OCI-LY1 (cell line): Measurements from ENCODE around the gene ATP2B2.

ENCODE experiments used
- H2AFZ ChIP-seq: fragments of 200-600 bp; sonication (generic), shearing (Covaris generic); 2 replicates; pipeline ENCODE4 v1.6.0; 2014; ENCODE audit warnings: antibody characterized with exemption, mild to moderate bottlenecking, low read length
- H3F3A ChIP-seq: fragments of 200-600 bp; sonication (generic), shearing (Covaris generic); 2 replicates; pipeline ENCODE4 v1.6.0; 2014; ENCODE audit warnings: mild to moderate bottlenecking, antibody characterized with exemption, low read length, moderate library complexity; ENCODE audit not compliant: insufficient read depth
- H3K27ac ChIP-seq: fragments of 200-600 bp; sonication (generic); 2 replicates; pipeline ENCODE4 v1.5.1; 2014; ENCODE audit warnings: low read length, mixed run types, mild to moderate bottlenecking, low read depth; ENCODE audit not compliant: poor library complexity, severe bottlenecking
- H3K27me3 ChIP-seq: fragments of 200-600 bp; sonication (generic); 2 replicates; pipeline ENCODE4 v1.6.0; 2014; ENCODE audit warnings: antibody characterized with exemption, mild to moderate bottlenecking, low read length, moderate library complexity; ENCODE audit not compliant: insufficient read depth
- H3K36me3 ChIP-seq: fragments of 200-600 bp; sonication (generic); 2 replicates; pipeline ENCODE4 v1.6.1; 2014; ENCODE audit warnings: mild to moderate bottlenecking, antibody characterized with exemption, low read length, moderate library complexity, mixed read lengths; ENCODE audit not compliant: insufficient read depth
- H3K4me1 ChIP-seq: fragments of 200-600 bp; sonication (generic); 2 replicates; pipeline ENCODE4 v1.5.1; 2014; ENCODE audit warnings: mild to moderate bottlenecking, low read length, moderate library complexity; ENCODE audit not compliant: insufficient read depth, severe bottlenecking
- H3K4me2 ChIP-seq: fragments of 200-600 bp; sonication (generic), shearing (Covaris generic); 2 replicates; pipeline ENCODE4 v1.6.1; 2014; ENCODE audit warnings: low read length
- H3K4me3 ChIP-seq: fragments of 200-600 bp; sonication (generic); 2 replicates; pipeline ENCODE4 v1.5.1; 2014; ENCODE audit warnings: low read length, low read depth, mild to moderate bottlenecking, mixed read lengths; ENCODE audit not compliant: poor library complexity, severe bottlenecking
- H3K79me2 ChIP-seq: fragments of 200-600 bp; shearing (Covaris generic); 2 replicates; pipeline ENCODE4 v1.6.1; 2016; ENCODE audit warnings: mixed run types, low read length, mixed read lengths; ENCODE audit not compliant: insufficient read depth
- H3K9ac ChIP-seq: fragments of 200-600 bp; sonication (generic), shearing (Covaris generic); 2 replicates; pipeline ENCODE4 v1.6.1; 2014; ENCODE audit warnings: mild to moderate bottlenecking, low read length, mixed read lengths
- H3K9me2 ChIP-seq: fragments of 200-600 bp; sonication (generic), shearing (Covaris generic); 2 replicates; pipeline ENCODE4 v1.6.1; 2014; ENCODE audit warnings: low read depth, mild to moderate bottlenecking, low read length, mixed read lengths
- H3K9me3 ChIP-seq: fragments of 200-600 bp; shearing (Covaris generic); 2 replicates; pipeline ENCODE4 v1.6.1; 2014; ENCODE audit warnings: low read length, mixed read lengths
- H4K20me1 ChIP-seq: fragments of 200-600 bp; sonication (generic), shearing (Covaris generic); 2 replicates; pipeline ENCODE4 v1.6.0; 2016; ENCODE audit warnings: mild to moderate bottlenecking, low read length; ENCODE audit not compliant: insufficient read depth
- CTCF ChIP-seq: fragments of 200-600 bp; sonication (generic), shearing (Covaris generic); IDR thresholded peaks from 2 replicates; pipeline ENCODE4 v1.5.1; 2017; ENCODE audit warnings: mild to moderate bottlenecking, antibody characterized with exemption, low read length, moderate library complexity, mixed read lengths
- EZH2 ChIP-seq: fragments of 200-600 bp; sonication (generic), shearing (Covaris generic); IDR thresholded peaks from 2 replicates; pipeline ENCODE4 v1.8.0; 2017; ENCODE audit warnings: borderline replicate concordance, mixed run types, mild to moderate bottlenecking, antibody characterized with exemption, low read length, moderate library complexity, mixed read lengths

ATP2B2 gene

GRCh38 chr3:10553591-10554235, 48.3 kb upstream of the ATP2B2 start:
- Histone ChIP-seq H3K36me3 (no peaks in the 10 kb centered on the region), H3K79me2 (no peaks in the 10 kb centered on the region), H3K4me3 (no peak overlapping the region), H3K27ac (no peak overlapping the region), H3K9me2 (no peaks in the 10 kb centered on the region), H2AFZ (no peak overlapping the region), H3K27me3 (0 out of 2 replicates have a peak, but pooled peaks cover 5% of the 10 kb centered on the region), H3F3A (no peaks in the 10 kb centered on the region), H3K4me2 (no peak overlapping the region), H3K9me3 (no peaks in the 10 kb centered on the region), H4K20me1 (no peaks in the 10 kb centered on the region), H3K4me1 (no peaks in the 10 kb centered on the region), H3K9ac (no peak overlapping the region)
- TF ChIP-seq EZH2, result no peak
- no peak for TF ChIP-seq CTCF

GRCh38 chr3:10552631-10552943, 47.2 kb upstream of the ATP2B2 start:
- H4K20me1 ChIP-seq, result no peaks in the 10 kb centered on the region
- no peaks in the 10 kb centered on the region for H3K4me1 ChIP-seq
- no peak overlapping the region for H3K4me2 ChIP-seq
- H3K9me3 ChIP-seq, result no peaks in the 10 kb centered on the region
- TF ChIP-seq EZH2, result no peak
- no peak for TF ChIP-seq CTCF
- no peak overlapping the region for H3K27ac ChIP-seq
- 0 out of 2 replicates have a peak, but pooled peaks cover 5% of the 10 kb centered on the region for H3K27me3 ChIP-seq
- H3K9me2 ChIP-seq, result no peaks in the 10 kb centered on the region
- H3F3A ChIP-seq, result no peaks in the 10 kb centered on the region
- H3K4me3 ChIP-seq, result no peak overlapping the region
- no peak overlapping the region for H3K9ac ChIP-seq
- H2AFZ ChIP-seq, result no peak overlapping the region
- H3K36me3 ChIP-seq, result no peaks in the 10 kb centered on the region
- H3K79me2 ChIP-seq, result no peaks in the 10 kb centered on the region

GRCh38 chr3:10551821-10552630, 46.6 kb upstream of the ATP2B2 start:
- no peak overlapping the region for H2AFZ ChIP-seq
- no peaks in the 10 kb centered on the region for H3K36me3 ChIP-seq
- no peaks in the 10 kb centered on the region for H3F3A ChIP-seq
- H3K4me1 ChIP-seq, result no peaks in the 10 kb centered on the region
- H3K27ac ChIP-seq, result no peak overlapping the region
- H3K79me2 ChIP-seq, result no peaks in the 10 kb centered on the region
- no peaks in the 10 kb centered on the region for H3K9me3 ChIP-seq
- H3K9ac ChIP-seq, result no peak overlapping the region
- no peak overlapping the region for H3K4me2 ChIP-seq
- H3K9me2 ChIP-seq, result no peaks in the 10 kb centered on the region
- no peak overlapping the region for H3K4me3 ChIP-seq
- TF ChIP-seq CTCF (no peak), EZH2 (no peak)
- 0 out of 2 replicates have a peak, but pooled peaks cover 5% of the 10 kb centered on the region for H3K27me3 ChIP-seq
- no peaks in the 10 kb centered on the region for H4K20me1 ChIP-seq
